ENCODE data around the gene ADGRG3.

- TF ChIP-seq CTCF (IDR thresholded peaks at IDR 0.05; ENCODE audit: insufficient read depth, low read length), result no peak
- TF ChIP-seq POLR2AphosphoS5 (IDR thresholded peaks at IDR 0.05; ENCODE audit: low read depth), result no peak
These were observed 18.5 kb downstream of the ADGRG3 start for GRCh38 chr16:57686577-57686976.
